IMR-90 (cell line): ENCODE measurements around the gene TM7SF2. TPM values are rescaled to one million over a fixed set of nuclear protein-coding genes. Genes with fewer than 3 reads are reported as not detected.

Experiments
- microRNA-seq, 2 experiments: library from miRNA; stranded (forward) in 1 of 2; unstranded in 1 of 2; fragments of 10-50 nt in 1 of 2; fragments of <30 nt in 1 of 2; gene quantifications in 1 of 2; microRNA quantifications in 1 of 2; one replicate each; pipeline versions ENCODE3 to v1.1.0; 2013 to 2020; ENCODE audit not compliant: insufficient read depth in 1 of 2, insufficient read length in 1 of 2, unreplicated experiment in 1 of 2
- polyA plus RNA-seq, 3 experiments: library from polyadenylated mRNA; depleted of rRNA; stranded (reverse); fragments of >200 nt; gene quantifications; 2 replicates each; pipeline ENCODE4 v1.2.3, GENCODE V29; 2012; ENCODE audit warnings: low replicate concordance in 1 of 3
- small RNA-seq, 5 experiments: library from RNA; depleted of rRNA; stranded (forward); fragments of <200 nt; gene quantifications; one replicate each; pipeline ENCODE3, GENCODE V24; 2012
- total RNA-seq: library from RNA; depleted of rRNA; stranded (reverse); fragments of >200 nt; gene quantifications from 2 replicates; pipeline ENCODE4 v1.2.3, GENCODE V29; 2012; rRNA removed

Gene TM7SF2
- total and polyA plus RNA-seq, 2 of the 4 experiments (the other 2 are of a cell fraction): 5.7 to 7.6 TPM

Small RNA genes lying within 50 kb of the gene (microRNA-seq; reads per million reads assigned to microRNA genes)
- gene HIGD1AP10 (ENCODE audit: insufficient read depth, insufficient read length) (not detected), gene MIR6751 (ENCODE audit: unreplicated experiment) (not detected), gene PDCL2P2 (ENCODE audit: insufficient read depth, insufficient read length) (not detected), gene RNU2-23P (ENCODE audit: insufficient read depth, insufficient read length) (not detected)

Small RNA genes lying within 50 kb of the gene (small RNA-seq; reads per million reads assigned to genes)
- gene HIGD1AP10 (0 reads per million in 5 experiments), gene PDCL2P2 (0 reads per million in 5 experiments), gene RNU2-23P (0.73 to 102 (median 15.4) reads per million in 5 experiments)

Other genes with a start within 250 kb of the TM7SF2 start
- gene EHD1, start 233.3 kb upstream of the TM7SF2 start, total RNA-seq: 107 and 125 TPM in 2 replicates
- 209 and 216 TPM in 2 replicates for gene EHD1, start 233.3 kb upstream of the TM7SF2 start, polyA plus RNA-seq (2012; rRNA removed)
- gene ATG2A, start 194.7 kb upstream of the TM7SF2 start, total RNA-seq: 3.2 and 3.6 TPM in 2 replicates
- gene ATG2A, start 194.7 kb upstream of the TM7SF2 start, polyA plus RNA-seq (2012; rRNA removed): 10.5 and 12.7 TPM in 2 replicates
- gene PPP2R5B, start 187.2 kb upstream of the TM7SF2 start, total RNA-seq: 6.4 and 6.5 TPM in 2 replicates
- 23.5 and 23.6 TPM in 2 replicates for gene PPP2R5B, start 187.2 kb upstream of the TM7SF2 start, polyA plus RNA-seq (2012; rRNA removed)
- gene GPHA2, start 176.0 kb upstream of the TM7SF2 start, total RNA-seq: not detected in 2 replicates
- gene GPHA2, start 176.0 kb upstream of the TM7SF2 start, polyA plus RNA-seq (2012; rRNA removed): not detected in 2 replicates
- not detected in 2 replicates for gene MAJIN, start 139.8 kb upstream of the TM7SF2 start, total RNA-seq
- not detected in 2 replicates for gene MAJIN, start 139.8 kb upstream of the TM7SF2 start, polyA plus RNA-seq (2012; rRNA removed)
- gene BATF2, start 114.9 kb upstream of the TM7SF2 start, total RNA-seq: 0.36 and 0.56 TPM in 2 replicates
- 1.2 and 1.6 TPM in 2 replicates for gene BATF2, start 114.9 kb upstream of the TM7SF2 start, polyA plus RNA-seq (2012; rRNA removed)
- 46.4 and 48.9 TPM in 2 replicates for gene ARL2, start 97.7 kb upstream of the TM7SF2 start, total RNA-seq
- 152 and 168 TPM in 2 replicates for gene ARL2, start 97.7 kb upstream of the TM7SF2 start, polyA plus RNA-seq (2012; rRNA removed)
- gene SNX15, start 84.4 kb upstream of the TM7SF2 start, total RNA-seq: 8.1 and 9.0 TPM in 2 replicates
- 15.2 and 16.3 TPM in 2 replicates for gene SNX15, start 84.4 kb upstream of the TM7SF2 start, polyA plus RNA-seq (2012; rRNA removed)
- 2.8 and 2.9 TPM in 2 replicates for gene SAC3D1, start 70.7 kb upstream of the TM7SF2 start, total RNA-seq
- 13.2 and 15.4 TPM in 2 replicates for gene SAC3D1, start 70.7 kb upstream of the TM7SF2 start, polyA plus RNA-seq (2012; rRNA removed)
- 2.8 and 3.8 TPM in 2 replicates for gene NAALADL1, start 53.3 kb upstream of the TM7SF2 start, total RNA-seq
- gene NAALADL1, start 53.3 kb upstream of the TM7SF2 start, polyA plus RNA-seq (2012; rRNA removed): 5.8 and 6.3 TPM in 2 replicates
- 9.1 and 10.0 TPM in 2 replicates for gene CDCA5, start 27.8 kb upstream of the TM7SF2 start, total RNA-seq
- 14.0 and 14.9 TPM in 2 replicates for gene CDCA5, start 27.8 kb upstream of the TM7SF2 start, polyA plus RNA-seq (2012; rRNA removed)
- gene ZFPL1, start 27.6 kb upstream of the TM7SF2 start, total RNA-seq: 24.0 and 27.2 TPM in 2 replicates
- 67.5 and 75.6 TPM in 2 replicates for gene ZFPL1, start 27.6 kb upstream of the TM7SF2 start, polyA plus RNA-seq (2012; rRNA removed)
- 82.5 and 113 TPM in 2 replicates for gene VPS51, start 15.7 kb upstream of the TM7SF2 start, total RNA-seq
- 56.3 and 71.2 TPM in 2 replicates for gene VPS51, start 15.7 kb upstream of the TM7SF2 start, polyA plus RNA-seq (2012; rRNA removed)
- gene ZNHIT2, start 5.8 kb downstream of the TM7SF2 start, total RNA-seq: 3.6 and 3.9 TPM in 2 replicates
- gene ZNHIT2, start 5.8 kb downstream of the TM7SF2 start, polyA plus RNA-seq (2012; rRNA removed): 5.9 and 7.7 TPM in 2 replicates
- 189 and 285 TPM in 2 replicates for gene FAU, start 10.3 kb downstream of the TM7SF2 start, total RNA-seq
- 652 and 804 TPM in 2 replicates for gene FAU, start 10.3 kb downstream of the TM7SF2 start, polyA plus RNA-seq (2012; rRNA removed)
- gene MRPL49, start 10.4 kb downstream of the TM7SF2 start, total RNA-seq: 54.2 and 55.2 TPM in 2 replicates
- gene MRPL49, start 10.4 kb downstream of the TM7SF2 start, polyA plus RNA-seq (2012; rRNA removed): 51.5 and 56.8 TPM in 2 replicates
- 8.3 and 9.5 TPM in 2 replicates for gene SYVN1, start 22.6 kb downstream of the TM7SF2 start, total RNA-seq
- 45.7 and 52.9 TPM in 2 replicates for gene SYVN1, start 22.6 kb downstream of the TM7SF2 start, polyA plus RNA-seq (2012; rRNA removed)
- gene SPDYC, start 58.4 kb downstream of the TM7SF2 start, total RNA-seq: not detected in 2 replicates
- gene SPDYC, start 58.4 kb downstream of the TM7SF2 start, polyA plus RNA-seq (2012; rRNA removed): not detected in 2 replicates
- 62.8 and 110 TPM in 2 replicates for gene CAPN1, start 70.1 kb downstream of the TM7SF2 start, total RNA-seq
- gene CAPN1, start 70.1 kb downstream of the TM7SF2 start, polyA plus RNA-seq (2012; rRNA removed): 182 and 263 TPM in 2 replicates
- gene POLA2, start 150.1 kb downstream of the TM7SF2 start, total RNA-seq: 12.2 and 14.2 TPM in 2 replicates
- gene POLA2, start 150.1 kb downstream of the TM7SF2 start, polyA plus RNA-seq (2012; rRNA removed): 17.3 and 19.9 TPM in 2 replicates
- gene CDC42EP2, start 203.0 kb downstream of the TM7SF2 start, total RNA-seq: 5.2 and 5.3 TPM in 2 replicates
- 27.5 and 31.3 TPM in 2 replicates for gene CDC42EP2, start 203.0 kb downstream of the TM7SF2 start, polyA plus RNA-seq (2012; rRNA removed)
- gene DPF2, start 222.0 kb downstream of the TM7SF2 start, total RNA-seq: 37.2 and 42.8 TPM in 2 replicates
- gene DPF2, start 222.0 kb downstream of the TM7SF2 start, polyA plus RNA-seq (2012; rRNA removed): 54.3 and 62.5 TPM in 2 replicates
- 0.28 TPM in 1 of 2 replicates, not detected in the other for gene TIGD3, start 242.9 kb downstream of the TM7SF2 start, total RNA-seq
- 0.12 TPM in 1 of 2 replicates, not detected in the other for gene TIGD3, start 242.9 kb downstream of the TM7SF2 start, polyA plus RNA-seq (2012; rRNA removed)